Activated T-cell treated with anti-CD3 and anti-CD28 coated beads, Interleukin-2, amount 50 U/mL, for 1 hour (primary cell): ENCODE data around the gene HNRNPCL2.
"Not testable (repeated sequence)": the region's sequence is repeated elsewhere in the genome, so short reads cannot be mapped to it uniquely, and the experiment has no call there.

Experiments used
- DNase-seq: peaks from one replicate; pipeline ENCODE4 v3.0.0-alpha.2; 2020

Gene HNRNPCL2

DNA sequence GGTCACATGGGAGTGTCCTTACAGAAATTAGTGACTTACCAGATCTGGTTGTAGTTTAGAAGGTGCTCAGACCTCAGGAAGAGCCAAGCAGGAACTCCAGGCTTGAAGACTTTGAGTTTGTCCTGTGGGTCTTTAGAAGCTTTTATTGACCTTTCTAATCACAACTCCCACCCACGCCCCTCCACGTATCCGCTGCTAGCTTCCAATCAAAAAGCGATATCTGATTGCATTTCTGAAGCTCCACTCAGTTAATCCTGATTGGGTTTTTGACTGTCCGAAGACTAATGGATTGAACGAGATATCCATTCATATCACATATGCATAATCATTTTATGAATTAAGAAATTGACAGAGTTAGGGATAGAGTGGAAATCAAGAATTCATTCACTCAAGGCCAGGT lies at the start of gene HNRNPCL2:
Gene HNRNPCL2, minus strand, starts transcription at position 101 of the 400 bp plus-strand sequence. CDS start 454 bp downstream, outside the sequence.
- DNase-seq: not testable (repeated sequence)

DNA sequence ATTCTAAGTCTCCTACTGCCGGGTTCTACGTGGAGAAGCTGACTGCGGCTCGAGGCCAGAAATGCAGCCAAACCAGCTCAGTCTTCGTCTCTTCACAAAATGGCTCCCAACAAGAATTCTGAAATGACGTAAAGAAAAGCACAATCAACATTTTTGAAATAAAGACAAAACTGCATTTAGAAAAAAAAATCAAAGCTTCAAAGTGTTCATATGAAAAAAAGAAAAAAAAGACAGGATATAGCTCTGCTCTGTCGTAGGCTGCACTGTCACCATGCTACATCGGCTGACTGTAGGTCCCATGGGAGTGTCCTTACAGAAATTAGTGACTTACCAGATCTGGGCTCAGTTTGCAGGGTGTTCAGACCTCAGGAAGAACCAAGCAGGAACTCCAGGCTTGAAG lies 48.9 kb upstream of the HNRNPCL2 start, which contains the start of gene HNRNPCL4:
Gene HNRNPCL4, minus strand, starts transcription at position 101 of the 400 bp plus-strand sequence. CDS start 164 bp downstream, outside the sequence.
- DNase-seq: not testable (repeated sequence)

DNA sequence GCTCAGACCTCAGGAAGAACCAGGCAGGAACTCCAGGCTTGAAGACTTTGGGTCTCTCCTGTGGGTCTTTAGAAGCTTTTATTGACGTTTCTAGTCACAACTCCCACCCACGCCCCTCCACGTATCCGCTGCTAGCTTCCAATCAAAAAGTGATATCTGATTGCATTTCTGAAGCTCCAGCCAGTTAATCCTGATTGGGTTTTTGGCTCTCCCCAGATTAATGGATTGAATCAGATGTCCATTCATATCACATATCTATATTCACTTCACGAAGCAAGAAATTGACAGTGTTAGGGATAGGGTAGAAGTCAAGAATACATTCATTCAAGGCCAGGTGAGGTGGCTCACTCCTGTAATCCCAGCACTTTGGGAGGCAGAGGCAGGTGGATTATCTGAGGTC lies 39.3 kb upstream of the HNRNPCL2 start, which contains the start of gene PRAMEF26:
Gene PRAMEF26, minus strand, starts transcription at position 101 of the 400 bp plus-strand sequence. CDS start 2,914 bp downstream, outside the sequence.
- DNase-seq: not testable (repeated sequence)

DNA sequence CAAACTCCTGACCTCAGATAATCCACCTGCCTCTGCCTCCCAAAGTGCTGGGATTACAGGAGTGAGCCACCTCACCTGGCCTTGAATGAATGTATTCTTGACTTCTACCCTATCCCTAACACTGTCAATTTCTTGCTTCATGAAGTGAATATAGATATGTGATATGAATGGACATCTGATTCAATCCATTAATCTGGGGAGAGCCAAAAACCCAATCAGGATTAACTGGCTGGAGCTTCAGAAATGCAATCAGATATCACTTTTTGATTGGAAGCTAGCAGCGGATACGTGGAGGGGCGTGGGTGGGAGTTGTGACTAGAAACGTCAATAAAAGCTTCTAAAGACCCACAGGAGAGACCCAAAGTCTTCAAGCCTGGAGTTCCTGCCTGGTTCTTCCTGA lies 46.2 kb downstream of the HNRNPCL2 start, which contains the start of gene PRAMEF25:
Gene PRAMEF25, plus strand, starts transcription at position 301 of the 400 bp plus-strand sequence. CDS start 2,920 bp downstream, outside the sequence.
- DNase-seq: not testable (repeated sequence)
